Measurements from ENCODE around the gene NKAP.
"Not testable (repeated sequence)": the region's sequence is repeated elsewhere in the genome, so short reads cannot be mapped to it uniquely, and the experiment has no call there.

Gene NKAP

DNA sequence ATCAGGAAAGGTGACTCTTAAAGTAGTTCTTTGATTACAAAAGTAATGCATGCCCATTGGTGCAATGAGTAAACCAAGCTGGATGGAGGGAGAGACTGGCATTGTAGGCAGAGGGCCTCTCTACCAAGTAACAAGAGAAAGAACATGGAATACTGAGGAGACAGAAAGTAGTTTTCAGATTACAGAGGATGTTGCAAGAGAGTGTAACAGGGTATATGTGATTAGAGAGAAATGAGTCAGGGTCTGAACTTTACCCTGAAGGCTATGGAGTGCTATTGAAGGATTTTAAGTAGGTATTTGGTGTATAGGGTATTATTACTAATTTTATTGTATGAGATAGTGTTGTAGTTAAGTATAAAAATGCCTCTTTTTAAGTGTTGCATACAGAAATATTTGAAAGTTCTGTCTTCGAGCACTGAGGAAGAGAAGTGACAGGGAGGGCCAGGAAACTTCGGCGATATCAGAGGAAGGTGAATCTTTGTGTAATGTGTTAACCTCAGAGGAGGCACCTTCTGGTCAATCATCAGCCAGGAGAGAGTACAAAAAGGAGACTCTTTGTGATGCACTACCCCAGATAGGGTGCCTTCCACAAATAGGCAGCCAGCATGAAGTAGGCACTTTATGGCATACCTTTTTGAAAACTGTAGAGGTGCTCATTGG lies 8.2 kb downstream of the NKAP start:
- no peak for DNase-seq (ENCODE audit: low spot score)

- DNase-seq (ENCODE audit: low spot score), result not testable (repeated sequence)
Observed at GRCh38 chrX:119922391-119922790, 21.2 kb downstream of the NKAP start.

GRCh38 chrX:119919835-119920585 lies 23.5 kb downstream of the NKAP start:
- no peak for DNase-seq (ENCODE audit: low spot score)

- no peak for DNase-seq (ENCODE audit: low spot score)
Observed at GRCh38 chrX:119917877-119918276, 25.7 kb downstream of the NKAP start.

GRCh38 chrX:119916310-119916709 lies 27.2 kb downstream of the NKAP start:
- DNase-seq (ENCODE audit: low spot score), result no peak

DNA sequence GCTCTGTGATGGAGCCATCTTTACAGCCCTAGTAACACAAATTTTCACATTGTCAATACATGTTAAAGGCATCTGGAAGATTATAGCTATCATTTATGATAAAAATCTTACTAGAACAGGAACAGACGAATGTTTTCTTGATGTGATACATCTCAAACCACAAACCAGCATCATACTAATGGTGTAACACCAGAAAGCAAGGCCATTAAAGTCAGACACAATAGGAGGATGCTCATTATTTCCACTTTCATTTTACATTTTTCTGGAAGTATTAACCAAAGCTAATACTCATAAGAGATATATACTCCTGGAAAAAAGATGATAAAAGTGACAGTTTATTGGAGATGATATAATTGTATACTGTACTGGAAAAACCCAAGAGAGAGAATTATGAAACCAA lies 42.6 kb downstream of the NKAP start:
- DNase-seq (ENCODE audit: low spot score), result no peak

- DNase-seq (ENCODE audit: low spot score), result no peak
Observed at GRCh38 chrX:119899125-119899524, 44.4 kb downstream of the NKAP start.

- no peak for DNase-seq (ENCODE audit: low spot score)
Observed at GRCh38 chrX:119895843-119896326, 47.7 kb downstream of the NKAP start, which contains the start of gene AKAP14. Gene AKAP14, plus strand, starts transcription at chrX:119895893. Its CDS starts 7,331 bp downstream, at chrX:119903224.

- DNase-seq (ENCODE audit: low spot score), result not testable (repeated sequence)
Observed at GRCh38 chrX:119891961-119892692, 51.4 kb downstream of the NKAP start.

GRCh38 chrX:119890626-119891025 lies 52.9 kb downstream of the NKAP start:
- not testable (repeated sequence) for DNase-seq (ENCODE audit: low spot score)

GRCh38 chrX:119887721-119888425 lies 55.7 kb downstream of the NKAP start:
- peak; percentile 31 for DNase-seq (ENCODE audit: low spot score)

- peak; percentile 52 for DNase-seq (ENCODE audit: low spot score)
Observed at GRCh38 chrX:119885554-119886428, 57.8 kb downstream of the NKAP start.

DNA sequence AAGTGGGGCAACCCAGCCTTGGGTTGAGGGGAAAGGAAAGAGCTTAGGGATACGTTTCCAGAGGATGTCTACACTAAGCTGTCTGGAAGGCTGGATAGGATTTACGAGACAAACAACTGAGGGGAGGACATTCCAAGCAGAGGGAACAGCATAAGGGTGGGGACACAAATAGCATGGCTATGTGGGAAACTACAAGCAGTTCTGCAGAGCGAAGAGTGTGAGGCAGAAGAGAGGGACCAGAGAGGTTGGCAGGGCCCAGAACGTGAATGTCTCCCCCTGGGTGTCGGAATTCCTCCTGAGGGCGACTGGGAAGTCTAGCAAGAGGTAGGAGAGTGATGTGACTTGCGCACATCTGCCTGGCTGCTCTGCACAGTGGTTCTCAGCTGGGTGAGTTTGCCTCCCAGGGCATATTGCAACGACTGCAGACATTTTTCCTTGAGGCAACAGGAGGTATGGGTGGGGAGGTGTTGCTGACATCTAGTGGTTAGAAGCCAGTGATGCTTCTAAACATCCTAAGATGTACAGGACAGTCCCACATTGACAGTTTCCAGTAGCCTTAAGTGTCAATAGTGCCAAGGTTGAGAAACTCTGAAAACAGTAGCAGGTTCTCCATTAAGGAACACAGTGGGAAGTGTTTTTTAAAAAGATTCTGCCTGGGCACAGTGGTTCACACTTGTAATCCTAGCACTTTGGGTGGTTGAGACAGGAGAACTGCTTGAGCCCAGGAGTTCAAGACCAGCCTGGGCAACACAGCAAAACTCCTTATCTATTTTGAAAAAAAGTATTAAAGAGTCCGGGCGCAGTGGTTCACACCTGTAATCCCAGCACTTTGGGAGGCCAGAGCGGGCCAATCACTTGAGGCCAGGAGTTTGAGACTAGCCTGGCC lies 62.8 kb downstream of the NKAP start:
- peak; percentile 53 for DNase-seq (ENCODE audit: low spot score)

DNA sequence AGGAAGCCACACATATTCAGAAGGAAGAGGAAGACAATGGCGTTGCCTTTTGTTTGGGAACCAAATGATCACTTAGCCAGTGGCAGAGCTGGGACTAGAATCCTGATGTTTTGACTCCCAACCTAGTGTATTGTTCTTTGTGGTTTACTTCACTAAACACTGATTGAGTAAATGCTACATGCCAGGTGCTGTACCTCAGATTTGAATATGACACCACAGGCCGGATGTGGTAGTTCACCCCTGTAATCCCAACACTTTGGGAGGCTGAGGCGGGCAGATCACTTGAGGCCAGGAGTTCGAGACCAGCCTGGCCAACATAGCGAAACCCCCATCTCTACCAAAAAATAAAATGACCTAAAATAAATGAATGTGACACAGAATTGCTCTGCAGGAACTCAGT lies 63.5 kb downstream of the NKAP start:
- DNase-seq (ENCODE audit: low spot score), result no peak

DNA sequence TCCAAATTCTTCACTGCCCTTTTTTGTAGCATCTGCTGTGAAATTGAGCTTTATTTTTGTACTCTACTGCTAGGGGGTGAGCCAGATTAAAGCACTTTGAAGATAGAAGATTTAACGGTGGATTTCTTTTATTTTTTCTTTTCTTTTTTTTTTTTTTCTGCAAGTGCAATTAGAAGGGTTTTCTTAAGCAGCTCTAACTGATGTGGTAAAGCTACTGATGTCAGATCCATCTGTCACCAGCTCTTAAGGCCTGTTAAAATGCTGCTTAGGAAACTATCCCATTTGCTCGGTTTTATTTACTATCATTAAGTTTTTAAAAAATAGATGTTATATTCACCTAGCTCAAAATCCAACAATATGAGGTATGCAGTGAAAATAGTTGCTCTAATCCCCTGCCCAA lies 64.8 kb downstream of the NKAP start:
- no peak for DNase-seq (ENCODE audit: low spot score)

DNA sequence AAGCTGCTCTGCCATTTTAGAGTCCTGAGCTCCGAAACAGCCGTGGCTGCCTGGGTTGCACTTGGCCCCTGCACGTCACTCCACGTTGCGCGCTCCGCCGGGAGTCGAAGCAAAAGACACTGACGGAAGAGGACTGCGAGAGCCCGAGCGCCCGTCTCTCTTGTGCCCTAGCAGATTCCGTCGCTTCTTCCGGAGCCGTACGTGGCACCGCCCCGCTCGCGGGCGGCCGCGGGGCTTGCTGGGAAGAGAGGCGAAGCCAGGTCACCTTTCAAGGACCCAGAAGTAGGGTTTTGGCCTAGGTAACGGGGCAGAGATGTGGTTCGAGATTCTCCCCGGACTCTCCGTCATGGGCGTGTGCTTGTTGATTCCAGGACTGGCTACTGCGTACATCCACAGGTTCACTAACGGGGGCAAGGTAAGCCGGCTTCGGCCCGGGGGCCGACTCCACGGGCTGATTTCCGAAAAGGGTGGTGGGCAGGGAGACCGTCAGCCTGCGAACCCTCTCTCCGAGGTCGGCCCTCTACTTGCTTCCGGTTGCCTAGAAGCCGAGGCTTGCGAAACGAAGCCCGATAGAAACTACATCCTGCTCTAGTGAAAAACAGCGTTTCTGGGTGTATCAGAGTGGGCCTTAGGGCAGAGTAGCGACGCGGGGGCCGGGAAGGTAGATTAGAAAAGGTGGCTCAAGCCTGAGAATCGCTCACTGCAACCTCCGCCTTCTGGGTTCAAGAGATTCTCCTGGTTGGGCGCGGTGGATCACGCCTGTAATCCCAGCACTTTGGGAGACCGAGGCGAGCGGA lies 71.8 kb downstream of the NKAP start, which contains the start of the genes NDUFA1 and RNF113A:
Gene NDUFA1, plus strand, starts transcription at position 234 of the 797 bp plus-strand sequence. Its CDS starts 80 bp downstream, at position 314.
Gene RNF113A, minus strand, starts transcription at position 135 of the 797 bp plus-strand sequence. Its CDS starts 120 bp downstream, at position 15.
- peak; percentile 76 for DNase-seq (ENCODE audit: low spot score)

DNA sequence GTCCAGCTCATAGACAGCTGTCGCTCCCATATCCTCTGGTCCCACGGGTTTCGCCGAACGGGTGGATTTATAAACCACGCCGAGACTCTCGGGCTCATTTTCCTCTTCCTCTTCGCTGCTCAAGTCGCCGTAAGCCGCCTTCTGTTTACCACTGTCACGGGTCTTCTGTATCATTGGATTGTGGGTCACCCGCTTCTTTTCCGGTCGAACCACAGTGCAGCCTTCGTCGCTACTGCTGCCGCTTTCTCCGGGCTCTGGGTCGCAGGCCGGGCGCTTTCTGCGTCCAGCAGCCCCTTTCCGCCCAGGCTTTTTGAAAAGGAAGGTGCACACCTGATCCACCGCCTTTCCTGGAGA lies 72.3 kb downstream of the NKAP start:
- no peak for DNase-seq (ENCODE audit: low spot score)
